NCI-H82 treated with DMSO at 0.1 percent for 48 hours (cell line): ENCODE results near the gene JADE3.

Experiments
- DNase-seq: peaks from one replicate; lab custom pipeline; 2025; ENCODE audit not compliant: unreplicated experiment; lab: John Stamatoyannopoulos, UW

The JADE3 gene

GRCh38 chrX:47101206-47101605 is 189.0 kb downstream of the JADE3 start:
- no peak for DNase-seq
